ENCODE data around the gene GGT5.

DNA sequence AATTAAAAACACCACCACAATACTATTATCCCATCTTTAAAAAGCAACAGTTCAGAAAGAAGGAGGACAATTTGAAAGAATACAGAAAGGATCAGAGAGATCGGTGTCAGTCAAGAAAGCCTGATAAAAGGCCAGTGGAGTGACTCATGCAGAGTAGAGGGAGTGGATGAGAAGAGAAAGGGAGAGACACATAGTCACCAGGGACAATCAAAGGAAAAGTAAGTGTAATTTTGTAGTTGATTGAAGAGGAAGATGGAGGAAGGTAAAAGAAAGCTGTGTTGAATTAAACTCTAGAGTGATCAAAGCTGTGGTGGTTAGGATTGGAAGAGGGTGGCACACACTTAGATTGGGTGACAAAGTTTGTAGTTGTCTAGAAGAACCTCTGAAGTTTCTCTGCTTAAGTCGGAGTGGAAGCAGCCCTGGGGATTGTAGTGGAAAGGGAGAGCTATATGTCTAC, 39.9 kb upstream of the GGT5 start:
- TF ChIP-seq, protein P1, sequence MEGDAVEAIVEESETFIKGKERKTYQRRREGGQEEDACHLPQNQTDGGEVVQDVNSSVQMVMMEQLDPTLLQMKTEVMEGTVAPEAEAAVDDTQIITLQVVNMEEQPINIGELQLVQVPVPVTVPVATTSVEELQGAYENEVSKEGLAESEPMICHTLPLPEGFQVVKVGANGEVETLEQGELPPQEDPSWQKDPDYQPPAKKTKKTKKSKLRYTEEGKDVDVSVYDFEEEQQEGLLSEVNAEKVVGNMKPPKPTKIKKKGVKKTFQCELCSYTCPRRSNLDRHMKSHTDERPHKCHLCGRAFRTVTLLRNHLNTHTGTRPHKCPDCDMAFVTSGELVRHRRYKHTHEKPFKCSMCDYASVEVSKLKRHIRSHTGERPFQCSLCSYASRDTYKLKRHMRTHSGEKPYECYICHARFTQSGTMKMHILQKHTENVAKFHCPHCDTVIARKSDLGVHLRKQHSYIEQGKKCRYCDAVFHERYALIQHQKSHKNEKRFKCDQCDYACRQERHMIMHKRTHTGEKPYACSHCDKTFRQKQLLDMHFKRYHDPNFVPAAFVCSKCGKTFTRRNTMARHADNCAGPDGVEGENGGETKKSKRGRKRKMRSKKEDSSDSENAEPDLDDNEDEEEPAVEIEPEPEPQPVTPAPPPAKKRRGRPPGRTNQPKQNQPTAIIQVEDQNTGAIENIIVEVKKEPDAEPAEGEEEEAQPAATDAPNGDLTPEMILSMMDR (IDR thresholded peaks at IDR 0.05; ENCODE audit: poor library complexity): no peak
- no peak for TF ChIP-seq EZH2 (IDR thresholded peaks at IDR 0.05; ENCODE audit: borderline replicate concordance)

All from hepatocyte (in vitro differentiated cells).